Endothelial cell (in vitro differentiated cells): ENCODE data around the gene RFT1. TPM values are rescaled to one million over a fixed set of nuclear protein-coding genes. Genes with fewer than 3 reads are reported as not detected.
A peak's percentile ranks its signal among the peaks of the same experiment; 100 is the strongest.

Source experiments
- DNase-seq: peaks from one replicate; pipeline ENCODE4 v3.0.0; 2021; ENCODE audit warnings: low spot score
- H3K27ac Mint-ChIP-seq: one replicate; pipeline ENCODE4 v1.8.0; 2021; ENCODE audit warnings: mixed read lengths, inconsistent platforms; ENCODE audit not compliant: unreplicated experiment
- H3K27me3 Mint-ChIP-seq: one replicate; pipeline ENCODE4 v1.8.0; 2021; ENCODE audit warnings: mild to moderate bottlenecking, moderate library complexity, mixed read lengths, inconsistent platforms; ENCODE audit not compliant: unreplicated experiment
- H3K36me3 Mint-ChIP-seq: one replicate; pipeline ENCODE4 v1.8.0; 2021; ENCODE audit warnings: mild to moderate bottlenecking, low read depth, mixed read lengths, inconsistent platforms; ENCODE audit not compliant: unreplicated experiment
- H3K4me1 Mint-ChIP-seq: one replicate; pipeline ENCODE4 v1.8.0; 2021; ENCODE audit warnings: mild to moderate bottlenecking, mixed read lengths, inconsistent platforms; ENCODE audit not compliant: unreplicated experiment
- H3K4me3 Mint-ChIP-seq: one replicate; pipeline ENCODE4 v1.8.0; 2021; ENCODE audit warnings: mild to moderate bottlenecking, mixed read lengths, inconsistent platforms; ENCODE audit not compliant: unreplicated experiment
- H3K9me3 Mint-ChIP-seq: one replicate; pipeline ENCODE4 v1.8.0; 2021; ENCODE audit warnings: mixed read lengths, inconsistent platforms; ENCODE audit not compliant: unreplicated experiment
- CTCF ChIP-seq: fragments of 200-600 bp; sonication (generic); IDR thresholded peaks from one replicate; pipeline ENCODE4 v1.5.0; 2021; ENCODE audit warnings: antibody characterized with exemption; ENCODE audit not compliant: unreplicated experiment
- total RNA-seq: library from RNA; stranded (reverse); fragmentation: NEBNext Ultra II Directional; extraction: Animal tissue kit (Norgen Biotek cat#: 25700); gene quantifications from one replicate; pipeline ENCODE4 v1.2.1, GENCODE V29; 2021; ENCODE audit not compliant: unreplicated experiment

RFT1 gene
- total RNA-seq, 1 donor from 2014 or later = 21.1 TPM

- Mint-ChIP-seq H3K27ac (peak overlapping the region; percentile 65), H3K36me3 (peaks cover 8% of the 10 kb centered on the region)
- DNase-seq = peak; percentile 45
These were observed 83.8 kb downstream of the RFT1 start for GRCh38 chr3:53046171-53047170.

GRCh38 chr3:53045518-53046170 lies 84.6 kb downstream of the RFT1 start, which contains the start of gene SFMBT1:
TSS of gene SFMBT1 (minus strand) at chr3:53046073. CDS start at chr3:52969128, 76,945 bp downstream.
- Mint-ChIP-seq H3K27me3 (peaks cover 10% of the 10 kb centered on the region), H3K4me1 (peaks cover 10% of the 10 kb centered on the region), H3K9me3 (peaks cover 3% of the 10 kb centered on the region), H3K27ac (no peak within 1 kb of the TSS), H3K4me3 (peak within 1 kb of the TSS; percentile 98), H3K36me3 (peaks cover 8% of the 10 kb centered on the region)
- DNase-seq = peak; percentile 64
- TF ChIP-seq CTCF = no peak

More at GRCh38 chr3:53046171-53047170, 83.8 kb downstream of the RFT1 start:
- H3K4me1 Mint-ChIP-seq = peaks cover 10% of the 10 kb centered on the region
- peak overlapping the region; percentile 91 for H3K4me3 Mint-ChIP-seq
- peaks cover 3% of the 10 kb centered on the region for H3K9me3 Mint-ChIP-seq
- TF ChIP-seq CTCF = no peak
- H3K27me3 Mint-ChIP-seq = peaks cover 10% of the 10 kb centered on the region

GRCh38 chr3:53044711-53045517 lies 85.3 kb downstream of the RFT1 start:
- H3K4me3 Mint-ChIP-seq = peak overlapping the region; percentile 98
- peaks cover 10% of the 10 kb centered on the region for H3K4me1 Mint-ChIP-seq
- H3K27me3 Mint-ChIP-seq = peaks cover 10% of the 10 kb centered on the region
- TF ChIP-seq CTCF = no peak
- peaks cover 3% of the 10 kb centered on the region for H3K9me3 Mint-ChIP-seq
- DNase-seq = peak; percentile 47
- H3K36me3 Mint-ChIP-seq = peaks cover 8% of the 10 kb centered on the region
- peak overlapping the region; percentile 90 for H3K27ac Mint-ChIP-seq

- peak overlapping the region; percentile 98 for H3K4me3 Mint-ChIP-seq
These were observed 85.9 kb downstream of the RFT1 start for GRCh38 chr3:53044371-53044710.

More at GRCh38 chr3:53044371-53044710, 85.9 kb downstream of the RFT1 start:
- H3K27ac Mint-ChIP-seq = peak overlapping the region; percentile 90
- TF ChIP-seq CTCF = no peak
- no peak for DNase-seq
- H3K4me1 Mint-ChIP-seq = peaks cover 10% of the 10 kb centered on the region
- H3K36me3 Mint-ChIP-seq = peaks cover 8% of the 10 kb centered on the region
- H3K9me3 Mint-ChIP-seq = peaks cover 3% of the 10 kb centered on the region
- H3K27me3 Mint-ChIP-seq = peaks cover 10% of the 10 kb centered on the region
